Stimulated activated CD4-positive, alpha-beta T cell treated with anti-CD3 and anti-CD28 coated beads, Interleukin-4, amount 100 ng/mL, for 48 hours (primary cell): ENCODE results near the gene HNRNPA2B1.
"Not testable (repeated sequence)": the region's sequence is repeated elsewhere in the genome, so short reads cannot be mapped to it uniquely, and the experiment has no call there.

Experiments used
- DNase-seq, 2 donors: peaks; one replicate each; pipeline ENCODE4 v3.0.0-alpha.2; 2020; ENCODE audit warnings: low read depth in 2 of 2

Gene HNRNPA2B1

DNA sequence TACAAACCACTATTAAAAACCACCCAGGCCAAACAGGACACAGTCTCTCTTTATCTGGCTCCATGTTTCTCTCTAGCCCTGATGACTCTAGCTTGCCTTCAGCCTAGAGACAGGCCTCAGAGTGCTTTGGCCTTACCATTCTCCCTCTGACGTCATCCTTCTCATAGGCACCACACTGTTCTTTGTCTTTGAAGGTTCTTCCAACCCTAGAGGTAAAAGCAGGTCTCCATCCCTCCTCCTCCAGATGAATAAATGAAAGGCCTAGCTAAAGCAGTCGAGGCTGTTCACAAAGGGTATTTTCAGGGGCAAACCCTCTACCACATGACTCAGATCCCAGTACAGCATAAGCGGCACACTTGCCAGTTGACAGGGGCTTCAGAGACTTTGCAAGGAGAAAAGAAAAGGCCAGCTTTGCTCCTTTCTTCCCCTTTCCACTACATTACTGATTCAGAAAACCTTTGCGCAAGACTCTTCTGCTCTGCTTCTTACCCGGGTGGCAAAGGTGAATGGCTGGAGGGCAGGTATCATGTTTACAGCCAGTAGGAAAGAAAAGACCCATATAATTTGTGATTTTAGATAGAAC is 33.8 kb downstream of the HNRNPA2B1 start:
- DNase-seq, result no peak

- no peak for DNase-seq
These were observed 34.4 kb downstream of the HNRNPA2B1 start for GRCh38 chr7:26165950-26166683.

GRCh38 chr7:26163804-26164203 is 36.7 kb downstream of the HNRNPA2B1 start:
- not testable (repeated sequence) for DNase-seq

DNA sequence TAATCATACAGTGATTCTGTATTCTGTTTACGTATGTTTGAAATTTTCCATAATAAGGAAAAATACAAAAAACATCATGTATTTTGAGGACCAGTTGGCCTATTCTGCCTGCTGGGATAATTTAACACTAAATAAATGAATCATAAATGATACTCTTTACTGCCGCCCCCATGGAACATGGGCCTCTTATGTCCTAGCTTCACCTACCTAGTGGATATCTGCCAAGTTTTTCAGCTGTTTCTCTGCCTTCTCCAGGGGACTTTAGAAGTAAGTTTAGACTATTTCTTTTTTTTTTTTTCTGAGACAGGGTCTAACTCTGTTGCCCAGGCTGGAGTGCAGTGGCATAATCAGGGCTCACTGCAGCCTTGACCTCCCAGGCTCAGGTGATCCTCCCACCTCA is 38.1 kb downstream of the HNRNPA2B1 start:
- no peak for DNase-seq

- DNase-seq, result no peak
These were observed 39.6 kb downstream of the HNRNPA2B1 start for GRCh38 chr7:26160896-26161295.

GRCh38 chr7:26159243-26159642 is 41.3 kb downstream of the HNRNPA2B1 start:
- DNase-seq, result no peak

GRCh38 chr7:26157520-26158105 is 42.9 kb downstream of the HNRNPA2B1 start:
- no peak for DNase-seq

- no peak for DNase-seq
These were observed 43.8 kb downstream of the HNRNPA2B1 start for GRCh38 chr7:26156451-26157420.

DNA sequence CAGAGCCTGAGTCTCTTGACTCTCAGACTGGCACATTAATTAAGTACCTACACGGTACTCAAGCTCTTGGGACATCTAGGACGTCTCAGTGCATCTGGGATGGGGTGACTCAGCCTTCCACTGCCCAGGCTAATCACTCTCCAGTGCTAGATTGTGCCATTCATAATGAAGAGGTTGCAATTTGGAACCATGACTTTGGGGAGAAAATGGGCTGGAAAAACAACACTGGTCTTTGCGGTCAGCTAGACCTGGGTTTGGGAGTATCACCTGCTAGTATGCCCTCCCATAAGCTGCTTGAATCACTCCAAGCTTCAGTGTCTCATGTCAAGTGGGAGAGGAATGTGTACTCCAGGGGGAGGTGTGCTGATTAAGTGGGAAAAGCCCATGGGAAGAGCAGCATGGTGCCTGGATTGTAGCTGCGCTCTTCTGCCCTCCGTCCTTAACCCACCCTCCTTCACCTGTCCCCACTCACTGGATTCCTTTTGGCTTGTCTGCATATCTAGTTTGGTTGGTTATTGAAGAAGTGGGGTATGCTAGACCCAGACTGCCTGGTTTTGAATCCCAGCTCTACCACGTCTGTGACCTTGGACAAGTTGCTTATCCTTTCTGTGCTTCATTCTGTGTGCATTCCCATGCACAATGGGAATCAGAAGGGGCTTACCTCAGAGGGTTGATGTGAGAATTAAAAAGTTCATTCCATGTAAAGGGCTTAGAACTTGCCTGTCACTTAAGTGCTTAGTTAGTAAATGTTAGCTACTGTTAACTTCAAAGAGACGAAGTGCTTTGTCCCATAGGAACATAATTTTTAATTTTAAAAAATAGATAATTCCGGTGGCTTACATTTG is 44.8 kb downstream of the HNRNPA2B1 start:
- no peak for DNase-seq

DNA sequence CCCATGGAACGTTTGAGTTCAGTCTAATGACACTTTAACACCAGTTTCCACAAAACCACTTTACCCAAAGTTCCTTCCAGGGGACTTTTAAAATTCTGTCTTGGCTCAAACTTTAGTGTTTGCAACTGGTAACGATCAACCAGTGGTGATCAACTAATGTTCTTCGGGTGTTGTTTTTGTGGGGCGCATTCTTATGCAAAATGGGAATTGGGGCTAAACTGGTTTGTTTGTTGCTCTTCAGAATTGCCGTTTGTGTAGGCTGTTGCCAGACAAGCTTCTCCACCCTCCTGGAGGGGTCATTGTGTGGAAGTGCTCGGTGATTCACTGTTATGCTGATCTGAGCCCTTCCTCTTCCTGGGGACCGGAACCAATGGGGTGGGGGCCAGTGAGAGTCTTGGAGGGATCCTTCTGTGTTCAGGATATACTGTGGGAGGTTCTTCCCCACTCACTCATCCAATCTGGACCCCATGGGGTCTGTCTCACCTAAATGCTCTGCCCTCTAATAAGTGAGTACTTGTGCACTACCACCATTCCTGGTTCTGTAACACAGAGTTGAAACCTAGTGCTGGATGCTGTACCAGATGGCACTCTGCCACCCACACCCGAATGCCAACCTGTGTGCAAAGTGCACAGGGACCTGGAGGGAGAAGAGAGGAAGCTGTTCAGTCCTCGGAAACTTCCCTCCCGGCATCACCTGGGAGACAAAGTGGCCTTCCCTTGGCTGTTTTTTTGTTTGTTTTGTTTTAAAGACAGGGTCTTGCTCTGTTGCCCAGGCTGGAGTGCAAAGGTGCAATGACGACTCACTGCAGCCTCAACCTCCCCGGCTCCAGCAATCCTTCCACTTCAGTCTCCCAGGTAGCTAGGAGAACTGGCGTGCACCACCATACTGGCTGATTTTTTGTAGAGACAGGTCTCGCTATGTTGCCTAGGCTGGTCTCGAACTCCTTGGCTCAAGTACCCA is 46.4 kb downstream of the HNRNPA2B1 start:
- DNase-seq, result no peak

DNA sequence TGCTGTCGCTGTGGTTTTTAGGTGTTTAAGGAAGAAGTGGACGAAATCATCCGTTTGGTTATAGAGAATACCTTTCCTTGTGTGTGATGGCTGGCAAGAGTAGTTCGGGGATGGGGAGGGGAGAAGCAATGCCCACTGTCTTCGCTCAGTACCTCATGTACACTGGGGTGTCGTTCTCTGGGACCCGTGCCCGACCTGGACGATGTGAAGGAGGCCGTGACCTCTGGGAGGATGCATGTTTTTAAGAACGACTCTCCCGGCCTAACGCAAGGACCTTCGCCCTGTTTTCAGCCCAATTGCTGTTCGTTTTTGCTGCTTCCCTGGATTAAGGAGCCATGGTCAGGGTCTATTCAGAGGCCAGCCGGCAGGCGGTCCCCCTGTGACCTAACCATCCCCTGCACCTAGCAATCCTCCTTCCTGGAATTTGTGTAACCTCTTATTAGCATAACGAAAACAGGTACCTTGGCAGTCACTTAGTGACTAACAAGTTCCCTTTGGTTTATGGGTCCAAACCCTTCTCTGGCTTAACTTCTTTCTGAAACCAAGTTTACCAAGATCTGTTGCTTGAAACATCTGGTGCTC is 47.2 kb downstream of the HNRNPA2B1 start:
- DNase-seq, result no peak

- not testable (repeated sequence) for DNase-seq
These were observed 47.7 kb downstream of the HNRNPA2B1 start for GRCh38 chr7:26152782-26153240.

DNA sequence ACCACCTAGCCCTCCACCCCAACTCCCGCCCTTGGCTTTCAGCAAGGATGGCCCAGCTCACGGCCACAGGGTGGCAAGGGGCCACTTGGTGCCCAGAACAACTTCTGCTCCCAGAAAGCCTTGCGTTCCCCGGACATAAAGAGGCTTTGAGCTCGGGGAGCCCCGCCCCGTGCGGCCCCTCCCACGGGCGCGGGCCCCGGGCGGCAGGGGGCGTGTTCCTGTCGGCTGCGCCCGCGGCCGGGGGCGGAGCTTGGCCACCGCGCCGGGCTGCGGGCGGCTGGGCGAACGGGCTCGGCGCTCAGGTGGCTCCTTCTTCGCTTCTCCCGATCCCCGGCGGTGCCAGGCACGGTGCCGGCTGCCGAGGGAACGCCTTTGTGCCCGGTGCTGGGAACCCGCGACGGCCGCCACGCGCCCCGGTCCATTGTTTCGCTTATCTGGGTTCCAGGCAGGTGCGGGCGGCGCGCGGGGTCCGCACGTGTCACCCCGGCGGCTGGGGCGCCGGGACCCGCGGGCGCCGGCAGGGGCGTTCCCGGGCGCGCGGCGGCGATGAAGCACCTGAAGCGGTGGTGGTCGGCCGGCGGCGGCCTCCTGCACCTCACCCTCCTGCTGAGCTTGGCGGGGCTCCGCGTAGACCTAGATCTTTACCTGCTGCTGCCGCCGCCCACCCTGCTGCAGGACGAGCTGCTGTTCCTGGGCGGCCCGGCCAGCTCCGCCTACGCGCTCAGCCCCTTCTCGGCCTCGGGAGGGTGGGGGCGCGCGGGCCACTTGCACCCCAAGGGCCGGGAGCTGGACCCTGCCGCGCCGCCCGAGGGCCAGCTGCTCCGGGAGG is 48.4 kb downstream of the HNRNPA2B1 start, which contains the start of gene NFE2L3:
TSS of gene NFE2L3 (plus strand) at position 246 of the 829 bp plus-strand sequence. CDS start at position 547, 301 bp downstream.
- peak; percentile 73 to 79 for DNase-seq

DNA sequence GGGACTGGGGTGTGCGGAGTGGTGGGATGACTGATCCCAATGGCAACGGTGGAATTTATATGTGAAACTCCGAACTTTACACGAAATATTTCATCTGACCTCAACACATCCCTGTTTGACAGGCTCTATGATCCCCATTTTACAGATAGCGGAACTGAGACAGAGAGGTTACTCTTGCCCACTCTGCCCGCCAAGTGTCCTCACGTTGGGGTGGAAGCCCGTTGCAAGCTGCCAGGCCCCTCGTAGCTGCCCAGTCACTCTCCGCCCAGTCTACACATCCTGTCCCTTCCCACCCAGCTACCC is 48.9 kb downstream of the HNRNPA2B1 start:
- no peak for DNase-seq

DNA sequence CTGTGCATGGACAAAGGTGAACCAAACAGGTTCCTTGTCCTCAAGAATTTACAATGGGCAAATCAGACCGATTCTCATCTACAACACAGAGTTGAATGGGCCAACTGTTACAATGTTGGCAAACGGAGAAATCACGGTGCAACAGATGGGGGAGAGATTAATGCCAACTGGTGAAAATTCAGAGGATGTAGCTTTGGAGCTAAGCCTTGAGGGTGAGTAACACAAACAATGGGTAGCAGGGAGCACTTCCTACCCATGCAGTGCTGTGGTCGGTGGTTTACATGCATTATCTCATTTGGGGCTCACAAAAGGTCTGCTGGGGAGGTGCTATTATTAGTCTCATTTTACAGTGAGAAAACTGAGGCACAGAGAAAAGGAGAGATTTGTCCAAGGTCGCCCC is 49.5 kb downstream of the HNRNPA2B1 start:
- DNase-seq, result no peak

DNA sequence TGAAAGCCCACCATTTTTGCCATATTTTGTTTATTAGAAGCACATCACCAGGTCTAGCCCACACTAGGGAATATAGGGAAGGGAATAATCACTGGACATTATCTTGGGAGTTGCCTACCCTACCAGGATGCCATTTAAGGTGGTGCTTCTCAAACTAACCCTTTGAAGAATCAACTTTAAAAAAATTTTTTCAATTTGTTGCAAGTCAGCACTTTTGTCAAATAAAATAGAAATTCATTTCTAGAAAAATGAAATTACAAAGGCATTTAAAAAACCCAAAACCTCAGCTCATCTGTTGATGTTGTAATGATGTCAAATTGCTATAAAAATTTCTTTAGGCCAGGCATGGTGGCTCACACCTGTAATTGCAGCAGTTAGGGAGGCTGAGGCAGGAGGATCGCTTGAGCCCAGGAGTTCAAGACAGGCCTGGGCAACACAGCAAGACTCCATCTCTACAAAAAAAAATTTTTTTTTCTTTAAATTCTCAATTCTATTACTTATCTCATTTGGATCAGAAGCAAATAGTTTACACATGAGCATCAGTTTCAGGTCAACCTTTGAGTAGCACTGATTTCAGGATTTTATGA is 51.1 kb downstream of the HNRNPA2B1 start:
- no peak for DNase-seq

DNA sequence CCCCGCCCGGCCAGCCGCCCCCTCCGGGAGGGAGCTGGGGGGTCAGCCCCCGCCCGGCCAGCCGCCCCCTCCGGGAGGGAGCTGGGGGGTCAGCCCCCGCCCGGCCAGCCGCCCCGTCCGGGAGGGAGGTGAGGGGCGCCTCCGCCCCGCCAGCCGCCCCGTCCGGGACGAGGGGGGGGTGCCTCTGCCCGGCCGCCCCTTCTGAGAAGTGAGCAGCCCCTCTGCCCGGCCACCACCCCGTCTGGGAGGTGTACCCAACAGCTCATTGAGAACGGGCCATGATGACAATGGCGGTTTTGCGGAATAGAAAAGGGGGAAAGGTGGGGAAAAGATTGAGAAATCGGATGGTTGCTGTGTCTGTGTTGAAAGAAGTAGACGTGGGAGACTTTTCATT is 52.2 kb downstream of the HNRNPA2B1 start:
- not testable (repeated sequence) for DNase-seq

GRCh38 chr7:26147646-26148306 is 52.8 kb downstream of the HNRNPA2B1 start:
- not testable (repeated sequence) for DNase-seq
